ENCODE data around the gene PLA2G4C. TPM values are rescaled to one million over a fixed set of nuclear protein-coding genes. Genes with fewer than 3 reads are reported as not detected.

Gene PLA2G4C
- total RNA-seq, 1 donor = 4.3 TPM

GRCh38 chr19:48069435-48069834, 41.2 kb downstream of the PLA2G4C start:
- Histone ChIP-seq H3K27me3 (ENCODE audit: insufficient read depth, low read length) (no peaks in the 10 kb centered on the region), H3K79me2 (ENCODE audit: insufficient read depth, low read length) (no peaks in the 10 kb centered on the region), H3K4me3 (ENCODE audit: insufficient read depth, low read length) (no peak overlapping the region), H3K27ac (ENCODE audit: low read depth, low read length) (no peak overlapping the region), H2AFZ (ENCODE audit: low read length) (no peak overlapping the region), H3K4me2 (ENCODE audit: insufficient read depth, low read length) (no peak overlapping the region), H3K4me1 (ENCODE audit: insufficient read depth, low read length) (no peaks in the 10 kb centered on the region), H4K20me1 (ENCODE audit: insufficient read depth, low read length) (no peaks in the 10 kb centered on the region), H3K9me3 (ENCODE audit: low read depth, low read length) (no peaks in the 10 kb centered on the region), H3K36me3 (ENCODE audit: insufficient read depth, low read length) (no peaks in the 10 kb centered on the region)
- TF ChIP-seq, protein P1, sequence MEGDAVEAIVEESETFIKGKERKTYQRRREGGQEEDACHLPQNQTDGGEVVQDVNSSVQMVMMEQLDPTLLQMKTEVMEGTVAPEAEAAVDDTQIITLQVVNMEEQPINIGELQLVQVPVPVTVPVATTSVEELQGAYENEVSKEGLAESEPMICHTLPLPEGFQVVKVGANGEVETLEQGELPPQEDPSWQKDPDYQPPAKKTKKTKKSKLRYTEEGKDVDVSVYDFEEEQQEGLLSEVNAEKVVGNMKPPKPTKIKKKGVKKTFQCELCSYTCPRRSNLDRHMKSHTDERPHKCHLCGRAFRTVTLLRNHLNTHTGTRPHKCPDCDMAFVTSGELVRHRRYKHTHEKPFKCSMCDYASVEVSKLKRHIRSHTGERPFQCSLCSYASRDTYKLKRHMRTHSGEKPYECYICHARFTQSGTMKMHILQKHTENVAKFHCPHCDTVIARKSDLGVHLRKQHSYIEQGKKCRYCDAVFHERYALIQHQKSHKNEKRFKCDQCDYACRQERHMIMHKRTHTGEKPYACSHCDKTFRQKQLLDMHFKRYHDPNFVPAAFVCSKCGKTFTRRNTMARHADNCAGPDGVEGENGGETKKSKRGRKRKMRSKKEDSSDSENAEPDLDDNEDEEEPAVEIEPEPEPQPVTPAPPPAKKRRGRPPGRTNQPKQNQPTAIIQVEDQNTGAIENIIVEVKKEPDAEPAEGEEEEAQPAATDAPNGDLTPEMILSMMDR (IDR thresholded peaks at IDR 0.05; ENCODE audit: extremely low read depth, low read depth, low read length) = peak; percentile 10
- DNase-seq (ENCODE audit: insufficient read length, low spot score, missing footprints) = no peak

DNA sequence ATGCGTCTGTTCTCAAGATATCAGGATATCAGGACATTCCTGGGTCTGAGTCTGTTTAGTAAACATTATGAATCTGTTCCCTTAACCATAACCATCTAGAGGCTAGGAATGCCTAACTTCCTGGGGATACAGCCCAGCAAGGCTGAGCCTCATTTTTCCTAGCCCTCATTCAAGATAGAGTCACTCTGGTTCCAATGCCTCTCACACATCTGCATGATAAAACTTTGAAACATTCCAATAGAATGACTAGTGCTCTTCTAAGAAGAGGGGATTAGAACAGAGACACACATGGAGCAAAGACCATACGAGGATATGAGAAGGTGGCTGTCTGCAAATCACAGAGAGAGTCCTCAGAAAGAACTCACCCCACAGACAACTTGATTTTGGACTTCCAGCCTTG, 46.1 kb downstream of the PLA2G4C start:
- Histone ChIP-seq H3K27me3 (ENCODE audit: insufficient read depth, low read length) (peaks cover 10% of the 10 kb centered on the region), H3K4me3 (ENCODE audit: insufficient read depth, low read length) (no peak overlapping the region), H4K20me1 (ENCODE audit: insufficient read depth, low read length) (no peaks in the 10 kb centered on the region), H3K4me1 (ENCODE audit: insufficient read depth, low read length) (no peaks in the 10 kb centered on the region), H3K4me2 (ENCODE audit: insufficient read depth, low read length) (no peak overlapping the region), H3K36me3 (ENCODE audit: insufficient read depth, low read length) (no peaks in the 10 kb centered on the region), H3K9me3 (ENCODE audit: low read depth, low read length) (no peaks in the 10 kb centered on the region), H2AFZ (ENCODE audit: low read length) (no peak overlapping the region), H3K79me2 (ENCODE audit: insufficient read depth, low read length) (no peaks in the 10 kb centered on the region), H3K27ac (ENCODE audit: low read depth, low read length) (no peak overlapping the region)
- TF ChIP-seq, protein P1 (IDR thresholded peaks at IDR 0.05; ENCODE audit: extremely low read depth, low read depth, low read length) = no peak
- peak; percentile 66 for DNase-seq (ENCODE audit: insufficient read length, low spot score, missing footprints)

DNA sequence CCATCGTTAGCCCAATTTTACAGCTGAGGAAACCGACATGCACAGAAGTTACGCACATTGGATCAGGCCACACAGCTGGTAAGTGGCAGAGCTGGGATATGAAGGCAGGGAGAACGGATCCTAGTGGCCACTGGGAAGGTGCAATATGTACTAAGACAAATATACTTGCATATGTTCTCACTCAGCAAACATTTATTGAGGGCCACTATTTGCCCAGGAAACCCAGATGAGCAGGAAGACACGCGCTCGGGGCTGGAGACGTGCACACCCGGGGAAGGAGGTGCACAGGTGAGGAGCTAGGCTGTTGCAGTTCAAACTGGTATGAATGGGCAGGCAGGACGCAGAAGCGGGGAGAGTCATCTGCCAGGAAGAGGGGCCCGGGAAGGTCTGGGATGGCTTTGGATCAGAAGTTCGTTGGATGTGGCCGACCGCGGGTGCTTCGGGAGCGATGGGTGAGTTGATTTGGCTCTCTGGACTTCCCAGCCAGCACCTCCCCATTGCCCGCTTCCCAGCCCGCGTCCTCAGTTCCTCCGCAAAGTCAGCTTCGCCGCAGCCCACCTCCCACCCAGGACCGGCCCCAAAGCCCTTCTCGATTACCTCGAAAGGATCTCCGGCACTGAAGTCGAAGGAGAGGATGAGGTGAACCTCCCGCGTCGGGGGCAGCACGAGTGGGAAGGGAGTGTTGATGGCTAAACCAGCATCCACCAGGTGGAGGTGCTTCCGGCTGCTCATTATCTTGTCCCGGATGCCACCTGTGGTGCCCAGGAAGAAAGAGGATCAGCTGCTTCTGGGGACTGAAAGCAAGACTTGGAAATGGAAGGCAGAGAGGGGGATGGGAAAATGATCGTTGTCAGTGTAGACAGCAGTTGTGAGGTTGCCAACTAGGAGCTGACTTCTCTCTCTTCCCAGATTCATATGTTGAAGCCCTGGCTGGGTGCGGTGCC, 48.9 kb downstream of the PLA2G4C start:
- no peaks in the 10 kb centered on the region for H3K79me2 ChIP-seq (ENCODE audit: insufficient read depth, low read length)
- H2AFZ ChIP-seq (ENCODE audit: low read length) = no peak overlapping the region
- no peak overlapping the region for H3K27ac ChIP-seq (ENCODE audit: low read depth, low read length)
- no peaks in the 10 kb centered on the region for H3K36me3 ChIP-seq (ENCODE audit: insufficient read depth, low read length)
- no peak overlapping the region for H3K4me2 ChIP-seq (ENCODE audit: insufficient read depth, low read length)
- peaks cover 10% of the 10 kb centered on the region for H3K27me3 ChIP-seq (ENCODE audit: insufficient read depth, low read length)
- H3K4me3 ChIP-seq (ENCODE audit: insufficient read depth, low read length) = no peak overlapping the region
- no peaks in the 10 kb centered on the region for H3K9me3 ChIP-seq (ENCODE audit: low read depth, low read length)
- TF ChIP-seq, protein P1 (IDR thresholded peaks at IDR 0.05; ENCODE audit: extremely low read depth, low read depth, low read length) = no peak
- H4K20me1 ChIP-seq (ENCODE audit: insufficient read depth, low read length) = no peaks in the 10 kb centered on the region
- no peaks in the 10 kb centered on the region for H3K4me1 ChIP-seq (ENCODE audit: insufficient read depth, low read length)
- DNase-seq (ENCODE audit: insufficient read length, low spot score, missing footprints) = peak; percentile 57

- no peak overlapping the region for H3K27ac ChIP-seq (ENCODE audit: low read depth, low read length)
- H3K27me3 ChIP-seq (ENCODE audit: insufficient read depth, low read length) = peaks cover 10% of the 10 kb centered on the region
- DNase-seq (ENCODE audit: insufficient read length, low spot score, missing footprints) = peak; percentile 46
- H3K4me1 ChIP-seq (ENCODE audit: insufficient read depth, low read length) = no peaks in the 10 kb centered on the region
- no peak overlapping the region for H3K4me2 ChIP-seq (ENCODE audit: insufficient read depth, low read length)
- H3K36me3 ChIP-seq (ENCODE audit: insufficient read depth, low read length) = no peaks in the 10 kb centered on the region
- no peak overlapping the region for H2AFZ ChIP-seq (ENCODE audit: low read length)
- TF ChIP-seq, protein P1 (IDR thresholded peaks at IDR 0.05; ENCODE audit: extremely low read depth, low read depth, low read length) = no peak
- H3K4me3 ChIP-seq (ENCODE audit: insufficient read depth, low read length) = no peak overlapping the region
- no peaks in the 10 kb centered on the region for H3K79me2 ChIP-seq (ENCODE audit: insufficient read depth, low read length)
- no peaks in the 10 kb centered on the region for H3K9me3 ChIP-seq (ENCODE audit: low read depth, low read length)
- no peaks in the 10 kb centered on the region for H4K20me1 ChIP-seq (ENCODE audit: insufficient read depth, low read length)
Measured at GRCh38 chr19:48060381-48060780, 50.2 kb downstream of the PLA2G4C start.

Data from osteoblast (primary cell).